GM12878 (cell line): ENCODE measurements around the gene FAM78A. TPM values are rescaled to one million over a fixed set of nuclear protein-coding genes. Genes with fewer than 3 reads are reported as not detected.

Experiments used
- ATAC-seq: fragments of 200-7000 bp; cut with Tn5 transposase; 3 replicates; pipeline ENCODE4 v1.9.1; 2020; ENCODE audit warnings: mild to moderate bottlenecking, moderate library complexity
- BruUV-seq: library from RNA; stranded (reverse); fragments of 400-500 nt; replicated peaks from 2 replicates; lab custom pipeline; 2021; lab: Mats Ljungman, UMichigan
- CTCF ChIA-PET: fragments of 300-600 bp; sonication (Branson Sonifier 250); formaldehyde crosslinking; extraction: SDS; loops from one replicate; lab custom pipeline; 2021; ENCODE audit warnings: inconsistent platforms; lab: Yijun Ruan, JAX
- POLR2A ChIA-PET: fragments of 350-600 bp; formaldehyde crosslinking; extraction: SDS; loops from one replicate; lab custom pipeline; 2021; ENCODE audit warnings: inconsistent platforms; lab: Charles Lee
- RAD21 ChIA-PET: fragments of 300-600 bp; sonication (Branson Sonifier 250); formaldehyde crosslinking; loops from one replicate; lab custom pipeline; 2023; ENCODE audit warnings: antibody characterized with exemption; ENCODE audit not compliant: unreplicated experiment; lab: Charles Lee
- SMC1A ChIA-PET: fragments of 300-600 bp; sonication (Branson Sonifier 250); formaldehyde crosslinking; loops from one replicate; lab custom pipeline; 2023; ENCODE audit not compliant: unreplicated experiment, uncharacterized antibody; lab: Charles Lee
- DNase-seq: peaks from one replicate; pipeline ENCODE4 v3.0.0-alpha.2; 2011; ENCODE audit warnings: low read depth, low spot score
- FAIRE-seq: peaks from 3 replicates; lab custom pipeline; 2011; peaks lifted over from hg19 to GRCh38; lab: Jason Lieb, UNC
- H2AFZ ChIP-seq: 2 replicates; pipeline ENCODE4 v1.6.0; 2011; ENCODE audit warnings: low read depth, low read length, control low read depth; ENCODE audit not compliant: control insufficient read depth
- H3K27ac ChIP-seq: 2 replicates; pipeline ENCODE4 v1.5.1; 2011; ENCODE audit warnings: control low read depth; ENCODE audit not compliant: control insufficient read depth, insufficient read depth
- H3K27me3 ChIP-seq, 2 experiments: replicated peaks in 1 of 2; 2 replicates each; pipeline versions ENCODE4 v1.6.0 to v1.6.1; 2011; ENCODE audit warnings: low read length in 1 of 2; ENCODE audit not compliant: control insufficient read depth in 2 of 2, insufficient read depth in 2 of 2
- H3K36me3 ChIP-seq, 2 experiments: 2 replicates each; pipeline ENCODE4 v1.5.1; 2011; ENCODE audit warnings: low read length in 1 of 2; ENCODE audit not compliant: control insufficient read depth in 2 of 2, insufficient read depth in 2 of 2
- H3K4me1 ChIP-seq: 2 replicates; pipeline ENCODE4 v1.6.1; 2011; ENCODE audit warnings: mild to moderate bottlenecking, low read length, moderate library complexity, mixed read lengths; ENCODE audit not compliant: control insufficient read depth, insufficient read depth
- H3K4me2 ChIP-seq: 2 replicates; pipeline ENCODE4 v1.6.0; 2011; ENCODE audit warnings: control low read depth; ENCODE audit not compliant: control insufficient read depth, insufficient read depth
- H3K4me3 ChIP-seq: fragments of 200-600 bp; sonication (generic); 2 replicates; pipeline ENCODE4 v1.5.1; 2016
- H3K79me2 ChIP-seq: 2 replicates; pipeline ENCODE4 v1.6.0; 2011; ENCODE audit warnings: low read length; ENCODE audit not compliant: control insufficient read depth, insufficient read depth
- H3K9ac ChIP-seq: 2 replicates; pipeline ENCODE4 v1.8.0; 2011; ENCODE audit warnings: low read length, control low read depth, mixed read lengths; ENCODE audit not compliant: control insufficient read depth, insufficient read depth
- H3K9me3 ChIP-seq: replicated peaks from 3 replicates; pipeline ENCODE4 v1.5.1; 2011; ENCODE audit warnings: mild to moderate bottlenecking, low read length; ENCODE audit not compliant: control insufficient read depth, insufficient read depth
- H4K20me1 ChIP-seq: 2 replicates; pipeline ENCODE4 v1.6.0; 2011; ENCODE audit not compliant: control insufficient read depth, insufficient read depth
- ATF7 ChIP-seq: fragments of 450-650 bp; IDR thresholded peaks from 2 replicates; pipeline ENCODE4 v1.6.1; 2016; ENCODE audit warnings: low read depth, mild to moderate bottlenecking
- BRCA1 ChIP-seq: IDR thresholded peaks from 2 replicates; pipeline ENCODE4 v1.6.1; 2011; ENCODE audit warnings: low read depth, low read length, improper control_type of control experiment
- CHD1 ChIP-seq: IDR thresholded peaks from 2 replicates; pipeline ENCODE4 v1.6.1; 2012; ENCODE audit warnings: low read depth, low read length, improper control_type of control experiment
- DPF2 ChIP-seq: fragments of 450-650 bp; IDR thresholded peaks from 2 replicates; pipeline ENCODE4 v1.6.1; 2017; ENCODE audit warnings: mild to moderate bottlenecking
- HDAC6 ChIP-seq: fragments of 200-600 bp; sonication (generic); IDR thresholded peaks from one replicate; pipeline ENCODE4 v1.8.0; 2017; ENCODE audit warnings: antibody characterized with exemption; ENCODE audit not compliant: unreplicated experiment
- IRF3 ChIP-seq: fragments of 450-650 bp; IDR thresholded peaks from 2 replicates; pipeline ENCODE4 v1.6.1; 2014; ENCODE audit warnings: mild to moderate bottlenecking
- IRF5 ChIP-seq: fragments of 450-650 bp; IDR thresholded peaks from 2 replicates; pipeline ENCODE4 v1.6.1; 2017; ENCODE audit warnings: borderline replicate concordance
- MEF2A ChIP-seq: IDR thresholded peaks from 2 replicates; pipeline ENCODE4 v1.6.1; 2011; ENCODE audit warnings: low read depth, mild to moderate bottlenecking, low read length, moderate library complexity; ENCODE audit not compliant: insufficient read depth
- NFIC ChIP-seq: IDR thresholded peaks from 2 replicates; pipeline ENCODE4 v1.6.1; 2012; ENCODE audit warnings: low read depth, mild to moderate bottlenecking, inconsistent platforms, low read length, moderate library complexity
- NKRF ChIP-seq: fragments of 450-650 bp; conservative IDR thresholded peaks from 2 replicates; pipeline ENCODE4 v1.6.1; 2017; ENCODE audit warnings: mild to moderate bottlenecking, moderate library complexity
- PML ChIP-seq: IDR thresholded peaks from 2 replicates; pipeline ENCODE4 v1.6.1; 2012; ENCODE audit warnings: low read length, inconsistent platforms
- RBBP5 ChIP-seq: fragments of 200-600 bp; sonication (generic); conservative IDR thresholded peaks from 2 replicates; pipeline ENCODE4 v1.6.1; 2016
- RELA ChIP-seq: fragments of 450-650 bp; IDR thresholded peaks from 2 replicates; pipeline ENCODE4 v1.8.0; 2014; ENCODE audit warnings: borderline replicate concordance; ENCODE audit not compliant: partially characterized antibody
- TARDBP ChIP-seq: IDR thresholded peaks from 2 replicates; pipeline ENCODE4 v1.6.1; 2016; ENCODE audit warnings: borderline replicate concordance
- TBL1XR1 ChIP-seq: IDR thresholded peaks from 2 replicates; pipeline ENCODE4 v1.6.1; 2012; ENCODE audit warnings: low read depth, low read length, improper control_type of control experiment
- USF1 ChIP-seq: IDR thresholded peaks from 2 replicates; pipeline ENCODE4 v1.6.1; 2011; ENCODE audit warnings: borderline replicate concordance, low read depth, mild to moderate bottlenecking, moderate library complexity, mixed read lengths, low read length; ENCODE audit not compliant: insufficient read depth; ENCODE audit errors: extremely low read length
- ZNF217 ChIP-seq: fragments of 450-650 bp; IDR thresholded peaks from 2 replicates; pipeline ENCODE4 v1.6.1; 2017; ENCODE audit warnings: antibody characterized with exemption, mild to moderate bottlenecking
- ZNF384 ChIP-seq: IDR thresholded peaks from 2 replicates; pipeline ENCODE4 v1.6.1; 2012; ENCODE audit warnings: low read depth, mild to moderate bottlenecking, low read length, improper control_type of control experiment, borderline replicate concordance
- WGBS: methylation state at CpG from one replicate; pipeline ENCODE4 v1.1.6; 2016; ENCODE audit warnings: low lambda C conversion rate; ENCODE audit not compliant: insufficient replicate concordance, insufficient coverage; ENCODE audit errors: missing lambda C conversion rate; 5-methylcytosine and 5-hydroxymethylcytosine counted together
- in situ Hi-C: fragments of 300-500 bp; cut with MboI; formaldehyde crosslinking; loops from 9 replicates; pipeline ENCODE4 v1.14.3; 2018; ENCODE audit warnings: mixed read lengths
- intact Hi-C: fragments of 100-400 bp; cut with micrococcal nuclease; formaldehyde crosslinking; loops from one replicate; pipeline ENCODE4 v1.14.2; 2022; ENCODE audit not compliant: unreplicated experiment
- polyA plus RNA-seq, 11 experiments: library from polyadenylated mRNA; depleted of rRNA in 4 of 11; unstranded in 6 of 11; stranded (reverse) in 5 of 11; fragments of >200 nt; fragmentation: Nextera tagmentation in 4 of 11; fragmentation: Illumina TruSeq in 1 of 11; extraction: Ambion mirVana in 4 of 11; extraction: Trizol in 1 of 11; gene quantifications; 1 replicate in 1 of 11; 2 replicates in 10 of 11; pipeline versions ENCODE4 v1.2.1 to v1.2.3, GENCODE V29; 2011 to 2016; ENCODE audit warnings: inconsistent platforms in 2 of 11, missing spikeins in 2 of 11, low read depth in 1 of 11
- total RNA-seq, 4 experiments: library from RNA; depleted of rRNA in 3 of 4; stranded (reverse); fragments of >200 nt in 3 of 4; fragmentation: Illumina TruSeq in 1 of 4; extraction: Trizol in 1 of 4; gene quantifications; 2 replicates each; pipeline versions ENCODE4 v1.2.1 to v1.2.3, GENCODE V29; 2013 to 2021

Gene FAM78A
- total and polyA plus RNA-seq, 10 of the 15 experiments (the other 5 are each of a cell fraction or from before 2014, with no cell fraction given) = 0.18 to 32.5 (median 12.2) TPM

- RAD21 ChIA-PET = no interaction called here
- Histone ChIP-seq H3K27me3 (no peaks in the 10 kb centered on the region), H2AFZ (no peak overlapping the region), H3K36me3 (peaks cover 7 to 20% of the 10 kb centered on the region in 2 experiments), H3K4me2 (no peak overlapping the region), H3K4me3 (no peak overlapping the region), H4K20me1 (no peaks in the 10 kb centered on the region), H3K27ac (no peak overlapping the region), H3K9me3 (no peaks in the 10 kb centered on the region), H3K79me2 (no peaks in the 10 kb centered on the region), H3K4me1 (no peaks in the 10 kb centered on the region), H3K9ac (no peak overlapping the region)
- CTCF ChIA-PET = no interaction called here
- SMC1A ChIA-PET = no interaction called here
- in situ Hi-C loops (no loop called here), intact Hi-C loops (no loop called here)
- FAIRE-seq (no peak), DNase-seq (no peak), ATAC-seq (no peak)
- no peak for TF ChIP-seq RELA
- TF ChIP-seq IRF3 = no peak
- no peak for TF ChIP-seq RBBP5
- no peak for TF ChIP-seq MEF2A
- no peak for TF ChIP-seq HDAC6
- TF ChIP-seq DPF2 = no peak
- TF ChIP-seq ZNF384 = no peak
- TF ChIP-seq ATF7 = no peak
- TF ChIP-seq ZNF217 = no peak
- no peak for TF ChIP-seq PML
- no peak for TF ChIP-seq IRF5
- no peak for TF ChIP-seq NKRF
- TF ChIP-seq TARDBP = no peak
- no peak for TF ChIP-seq BRCA1
- no peak for TF ChIP-seq TBL1XR1
- TF ChIP-seq NFIC = no peak
- no peak for TF ChIP-seq USF1
- no peak for TF ChIP-seq CHD1
- POLR2A ChIA-PET = interaction anchor here (0.5 to 0.6 kb wide), 2 partner anchors 28 to 63 kb away, joined by 3 to 4 read pairs; no protein-coding TSS in a partner anchor
- BruUV-seq = no TSS peak
- 81% methylated on average over 8 of the region's 8 CpGs for WGBS
Observed at GRCh38 chr9:131228988-131229387, 47.3 kb downstream of the FAM78A start.
